GM19238 (cell line): ENCODE measurements around the gene ZEB2.

Experiments
- DNase-seq: peaks from one replicate; pipeline ENCODE4 v3.0.0; 2011; ENCODE audit warnings: low spot score; ENCODE audit not compliant: insufficient read length

The ZEB2 gene

GRCh38 chr2:144358979-144359541 is 160.9 kb downstream of the ZEB2 start:
- peak; percentile 5 for DNase-seq

GRCh38 chr2:144358374-144358964 is 161.4 kb downstream of the ZEB2 start:
- no peak for DNase-seq

GRCh38 chr2:144357623-144358373 is 162.1 kb downstream of the ZEB2 start:
- DNase-seq = peak; percentile 6

- DNase-seq = no peak
Measured at GRCh38 chr2:144356402-144356801, 163.5 kb downstream of the ZEB2 start.

GRCh38 chr2:144354953-144355352 is 165.0 kb downstream of the ZEB2 start:
- DNase-seq = no peak

GRCh38 chr2:144351687-144352086 is 168.2 kb downstream of the ZEB2 start:
- DNase-seq = no peak

GRCh38 chr2:144350151-144350802 is 169.6 kb downstream of the ZEB2 start:
- no peak for DNase-seq

- no peak for DNase-seq
Measured at GRCh38 chr2:144349674-144350073, 170.2 kb downstream of the ZEB2 start.

- DNase-seq = no peak
Measured at GRCh38 chr2:144348846-144349245, 171.1 kb downstream of the ZEB2 start.

- no peak for DNase-seq
Measured at GRCh38 chr2:144346229-144346628, 173.7 kb downstream of the ZEB2 start.

GRCh38 chr2:144343145-144343544 is 176.8 kb downstream of the ZEB2 start:
- DNase-seq = no peak

- DNase-seq = no peak
Measured at GRCh38 chr2:144341538-144341937, 178.4 kb downstream of the ZEB2 start.

GRCh38 chr2:144339048-144339447 is 180.9 kb downstream of the ZEB2 start:
- DNase-seq = no peak

GRCh38 chr2:144334551-144334950 is 185.4 kb downstream of the ZEB2 start:
- DNase-seq = no peak
